ENCODE measurements around the gene NPR2.

GRCh38 chr9:35746583-35746982, 44.8 kb upstream of the NPR2 start:
- TF ChIP-seq CTCF (IDR thresholded peaks at IDR 0.05; ENCODE audit: insufficient read depth, low read length, poor library complexity, severe bottlenecking) = no peak
- no peak for TF ChIP-seq EZH2phosphoT487 (conservative IDR thresholded peaks at IDR 0.05; ENCODE audit: low read length)
